Prostate gland (tissue), 2 donors: ENCODE results near the gene MCRIP2.

ENCODE experiments used
- POLR2A ChIP-seq: fragments of 450-650 bp; IDR thresholded peaks from one replicate; pipeline ENCODE4 v1.6.1; 2016; ENCODE audit warnings: antibody characterized with exemption, mild to moderate bottlenecking
- POLR2AphosphoS5 ChIP-seq: sonication (generic); formaldehyde crosslinking; IDR thresholded peaks from one replicate; pipeline ENCODE4 v1.6.1; 2017; ENCODE audit warnings: antibody characterized with exemption
- TF ChIP-seq, protein P1 (sequence below), 4 experiments: fragments of 200-600 bp in 2 of 4; fragments of 450-650 bp in 2 of 4; sonication (generic) in 2 of 4; IDR thresholded peaks; 1 replicate in 3 of 4; 2 replicates in 1 of 4; pipeline ENCODE4 v1.5.1; 2016 to 2019; ENCODE audit warnings: antibody characterized with exemption in 4 of 4, mild to moderate bottlenecking in 2 of 4, moderate library complexity in 2 of 4

DNA sequence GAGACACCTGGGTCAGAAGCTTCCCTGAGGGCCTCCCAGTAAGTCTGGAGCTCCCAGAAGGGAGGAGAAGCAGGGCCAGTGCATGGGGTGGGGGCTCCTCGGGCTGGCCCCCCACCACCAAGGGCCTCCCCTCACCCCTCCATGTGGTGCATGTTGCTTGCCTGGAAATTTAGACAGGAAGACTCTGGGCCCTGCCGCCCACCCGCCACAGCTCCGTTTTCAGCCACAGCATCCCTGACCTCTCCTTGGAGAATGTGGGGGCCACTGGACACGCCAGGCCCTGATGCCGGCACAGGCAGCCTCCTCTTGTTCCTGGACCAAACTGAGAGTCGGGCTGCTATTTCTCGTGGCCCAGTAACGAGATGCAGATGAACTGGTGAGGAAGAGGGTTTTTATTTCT, 2.8 kb upstream of the MCRIP2 start:
- TF ChIP-seq, protein P1, sequence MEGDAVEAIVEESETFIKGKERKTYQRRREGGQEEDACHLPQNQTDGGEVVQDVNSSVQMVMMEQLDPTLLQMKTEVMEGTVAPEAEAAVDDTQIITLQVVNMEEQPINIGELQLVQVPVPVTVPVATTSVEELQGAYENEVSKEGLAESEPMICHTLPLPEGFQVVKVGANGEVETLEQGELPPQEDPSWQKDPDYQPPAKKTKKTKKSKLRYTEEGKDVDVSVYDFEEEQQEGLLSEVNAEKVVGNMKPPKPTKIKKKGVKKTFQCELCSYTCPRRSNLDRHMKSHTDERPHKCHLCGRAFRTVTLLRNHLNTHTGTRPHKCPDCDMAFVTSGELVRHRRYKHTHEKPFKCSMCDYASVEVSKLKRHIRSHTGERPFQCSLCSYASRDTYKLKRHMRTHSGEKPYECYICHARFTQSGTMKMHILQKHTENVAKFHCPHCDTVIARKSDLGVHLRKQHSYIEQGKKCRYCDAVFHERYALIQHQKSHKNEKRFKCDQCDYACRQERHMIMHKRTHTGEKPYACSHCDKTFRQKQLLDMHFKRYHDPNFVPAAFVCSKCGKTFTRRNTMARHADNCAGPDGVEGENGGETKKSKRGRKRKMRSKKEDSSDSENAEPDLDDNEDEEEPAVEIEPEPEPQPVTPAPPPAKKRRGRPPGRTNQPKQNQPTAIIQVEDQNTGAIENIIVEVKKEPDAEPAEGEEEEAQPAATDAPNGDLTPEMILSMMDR (IDR thresholded peaks at IDR 0.05): no peak
- TF ChIP-seq POLR2AphosphoS5 (no peak), POLR2A (no peak)
